ENCODE data around the gene MRPL23.

GRCh38 chr11:1936781-1937615 is 10.1 kb upstream of the MRPL23 start:
- TF ChIP-seq CTCF (conservative IDR thresholded peaks at IDR 0.05; ENCODE audit: low read depth, low read length) (no peak), EZH2 (IDR thresholded peaks at IDR 0.05; ENCODE audit: low read length, unreplicated experiment) (no peak), EZH2phosphoT487 (IDR thresholded peaks at IDR 0.05; ENCODE audit: borderline replicate concordance, low read length) (no peak)
